Measurements from ENCODE around the gene PTPA.
A peak's percentile ranks its signal among the peaks of the same experiment; 100 is the strongest.

The PTPA gene

DNA sequence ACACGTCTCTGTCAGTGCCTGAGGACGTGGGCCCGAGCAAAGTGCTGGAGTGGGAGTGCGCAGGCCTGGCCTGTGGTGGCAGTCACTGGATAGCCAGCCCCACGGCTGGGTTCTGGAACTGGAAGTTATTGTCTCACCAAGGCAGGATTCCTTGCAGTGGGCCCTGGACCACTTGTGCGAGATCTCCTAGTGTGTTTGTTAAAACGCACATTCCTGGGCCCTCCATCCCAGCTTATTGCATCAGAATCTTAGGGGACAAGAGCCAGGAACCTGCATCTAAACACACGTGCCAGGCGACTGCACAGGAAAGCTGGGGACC is 26.9 kb downstream of the PTPA start:
- no peak for DNase-seq (ENCODE audit: low spot score)

DNA sequence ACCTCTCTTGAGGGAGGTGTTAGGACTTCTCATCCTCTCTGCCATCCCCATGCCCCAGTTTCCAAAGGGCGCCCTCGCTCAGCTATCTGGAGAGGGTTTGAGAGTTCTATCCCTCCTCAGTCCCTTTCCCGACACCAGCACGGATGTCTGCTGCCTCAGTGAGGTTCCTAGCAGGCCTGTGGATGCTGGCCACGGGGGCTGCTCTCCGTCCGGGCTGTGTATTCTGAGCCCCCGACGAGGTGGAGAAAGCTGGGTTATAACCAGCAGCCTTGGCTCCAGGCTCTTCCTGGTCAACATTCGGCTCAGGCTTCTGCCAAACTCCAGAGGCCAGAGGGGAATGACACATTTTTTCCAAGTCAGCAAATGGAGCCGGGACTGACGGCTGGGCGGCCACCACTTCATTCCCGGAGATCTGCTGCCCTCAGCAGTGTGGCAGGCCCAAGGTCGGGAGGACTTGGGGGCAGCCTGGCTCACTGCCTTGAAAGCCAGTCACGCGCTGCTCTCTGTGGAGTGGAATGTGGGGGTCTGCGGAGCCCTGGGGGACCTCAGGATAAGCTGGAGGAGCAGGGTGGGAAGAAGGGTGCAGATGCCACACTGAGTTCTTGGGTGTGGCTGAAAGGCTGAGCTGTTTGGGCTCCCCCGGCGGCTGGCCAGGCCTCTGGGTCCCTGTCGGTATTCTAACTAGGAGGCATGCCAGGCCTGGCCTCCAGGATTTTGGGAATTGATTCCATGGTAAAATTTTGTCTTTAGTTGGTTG is 27.4 kb downstream of the PTPA start:
- DNase-seq (ENCODE audit: low spot score), result peak; percentile 68

DNA sequence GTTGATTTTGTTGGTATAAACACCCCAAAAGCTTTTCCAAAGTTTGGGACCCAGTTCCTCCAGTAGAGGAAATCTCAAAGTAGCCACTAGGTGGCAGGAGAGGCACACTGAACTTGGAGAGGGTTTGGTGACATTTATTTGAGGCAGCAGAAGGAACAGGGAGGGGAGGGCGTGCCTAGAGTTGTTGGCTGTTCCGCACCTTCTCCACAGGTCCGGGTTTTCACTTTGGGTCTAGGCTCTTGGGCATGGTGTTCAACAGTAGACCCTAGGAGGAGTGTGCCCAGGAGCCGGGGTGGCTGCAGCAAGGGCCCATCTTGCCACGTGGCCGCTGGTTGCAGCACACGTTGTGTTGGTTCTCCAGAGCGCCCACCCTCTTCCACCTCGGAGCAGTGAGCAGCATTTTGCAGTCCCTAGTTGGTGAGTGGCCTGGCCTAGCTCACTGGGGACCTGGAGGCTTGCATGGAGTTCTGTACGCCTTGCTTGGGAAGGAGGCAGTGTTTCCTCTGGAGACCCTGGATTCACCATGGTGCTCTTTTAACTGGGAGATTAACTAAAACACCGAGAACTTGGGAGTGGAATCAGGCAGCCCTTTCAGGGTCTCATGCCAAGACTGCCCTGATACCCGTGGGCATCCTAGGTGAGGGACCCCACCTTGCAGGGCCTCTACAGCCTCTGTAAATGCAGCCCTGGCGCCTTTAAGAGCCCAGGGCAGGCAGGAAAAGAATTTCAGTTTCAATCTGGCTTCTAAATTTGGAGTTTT is 28.2 kb downstream of the PTPA start:
- peak; percentile 73 for DNase-seq (ENCODE audit: low spot score)

DNA sequence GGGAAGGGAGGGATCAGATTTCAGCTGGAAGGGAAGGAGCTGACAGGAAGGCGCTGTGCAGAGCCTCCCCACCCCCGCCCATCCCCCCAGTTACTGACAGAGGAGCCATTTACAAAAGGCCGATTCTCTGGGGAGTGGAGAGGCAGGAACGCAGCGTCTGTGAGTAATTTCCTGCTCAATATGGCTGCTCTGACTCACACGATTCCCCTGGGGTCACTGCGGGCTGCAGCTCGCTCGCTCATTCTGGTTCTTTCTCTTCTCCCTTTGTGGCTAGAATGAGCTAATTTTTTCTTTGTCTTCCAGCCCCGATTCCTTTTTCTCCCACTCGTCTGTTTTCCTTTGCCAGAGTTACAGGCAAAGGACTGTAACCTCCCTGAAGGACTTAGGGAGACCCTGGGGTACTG is 28.8 kb downstream of the PTPA start:
- DNase-seq (ENCODE audit: low spot score), result peak; percentile 89

DNA sequence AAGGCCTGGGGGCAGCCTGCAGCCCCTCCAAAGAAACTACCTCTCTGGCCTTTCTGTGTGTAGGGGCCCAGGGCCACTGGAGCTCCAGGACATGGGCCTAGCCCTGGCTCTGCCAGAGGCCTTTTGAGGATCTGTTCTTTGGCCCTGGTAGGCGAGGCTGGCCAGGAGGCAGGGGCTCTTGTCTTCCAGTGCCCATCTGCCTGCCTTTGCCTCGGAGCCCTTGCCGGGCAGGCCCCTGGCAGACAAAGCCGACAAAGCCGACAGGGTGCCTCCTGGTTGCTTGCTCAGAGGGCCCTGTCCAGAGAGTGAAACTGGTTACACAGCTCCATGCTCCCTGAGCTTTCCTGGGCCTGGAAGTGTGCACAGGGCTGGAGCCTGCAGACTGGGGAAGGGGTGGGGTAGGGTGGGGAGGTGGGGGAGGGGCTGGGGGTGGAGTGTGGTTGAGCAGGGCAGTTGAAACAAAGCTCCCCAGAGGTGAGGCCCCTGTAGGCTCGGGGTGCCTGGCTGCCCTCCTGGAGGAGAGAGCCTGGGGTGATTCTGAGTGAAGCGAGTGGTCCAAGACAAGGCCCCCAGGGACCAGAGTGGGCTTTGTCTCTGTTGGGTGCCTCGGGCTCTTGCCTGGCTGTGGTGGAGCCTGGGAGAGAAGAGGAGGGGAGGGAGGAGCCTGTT is 29.3 kb downstream of the PTPA start:
- no peak for DNase-seq (ENCODE audit: low spot score)

DNA sequence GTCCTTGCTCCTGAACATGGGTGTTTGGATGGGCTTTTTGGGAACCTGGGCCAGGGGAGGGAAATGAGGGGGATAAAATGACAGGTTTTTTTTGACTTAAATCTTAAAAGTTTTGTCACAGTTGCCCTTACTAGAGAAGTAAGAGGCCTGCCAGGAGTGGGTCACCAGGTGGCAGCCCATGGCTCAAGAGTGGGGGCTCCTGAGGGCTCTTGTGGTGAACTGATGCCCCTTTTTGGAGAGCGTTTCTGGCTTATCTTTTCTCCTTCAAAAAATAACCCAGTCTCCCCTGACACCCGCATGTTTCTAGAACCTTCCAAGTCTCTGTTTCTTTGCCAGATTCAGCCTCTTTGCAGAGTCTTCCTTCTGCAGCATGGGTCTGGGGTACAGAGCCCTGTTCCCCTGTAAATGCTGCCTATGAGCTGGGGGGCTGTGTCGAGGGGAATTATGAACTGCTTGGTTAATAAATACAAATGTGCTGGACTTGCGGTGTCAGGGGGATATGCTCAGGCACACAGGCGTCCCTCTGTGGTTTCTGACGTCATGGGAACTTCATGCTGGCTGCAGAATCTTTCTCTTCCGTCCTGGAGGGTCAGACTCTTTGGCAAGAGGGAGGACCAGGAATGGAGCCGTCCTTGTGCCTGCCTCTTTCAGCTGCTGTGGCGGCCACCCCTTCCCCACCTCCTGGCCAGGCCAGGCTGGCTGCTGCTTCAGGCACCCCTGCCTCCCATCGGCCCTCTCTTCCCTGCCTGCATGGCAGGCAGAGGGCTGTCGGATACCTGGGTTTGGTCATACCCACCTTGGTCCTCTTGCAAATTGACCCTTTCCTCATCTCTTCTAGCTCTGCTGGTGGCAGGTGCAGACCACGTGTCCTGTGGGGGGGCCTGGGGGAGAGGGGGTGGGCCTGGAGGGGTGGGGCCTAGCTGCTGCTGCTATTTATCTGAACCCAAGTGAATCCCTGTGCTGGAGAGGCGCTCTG is 30.1 kb downstream of the PTPA start:
- DNase-seq (ENCODE audit: low spot score), result peak; percentile 75

DNA sequence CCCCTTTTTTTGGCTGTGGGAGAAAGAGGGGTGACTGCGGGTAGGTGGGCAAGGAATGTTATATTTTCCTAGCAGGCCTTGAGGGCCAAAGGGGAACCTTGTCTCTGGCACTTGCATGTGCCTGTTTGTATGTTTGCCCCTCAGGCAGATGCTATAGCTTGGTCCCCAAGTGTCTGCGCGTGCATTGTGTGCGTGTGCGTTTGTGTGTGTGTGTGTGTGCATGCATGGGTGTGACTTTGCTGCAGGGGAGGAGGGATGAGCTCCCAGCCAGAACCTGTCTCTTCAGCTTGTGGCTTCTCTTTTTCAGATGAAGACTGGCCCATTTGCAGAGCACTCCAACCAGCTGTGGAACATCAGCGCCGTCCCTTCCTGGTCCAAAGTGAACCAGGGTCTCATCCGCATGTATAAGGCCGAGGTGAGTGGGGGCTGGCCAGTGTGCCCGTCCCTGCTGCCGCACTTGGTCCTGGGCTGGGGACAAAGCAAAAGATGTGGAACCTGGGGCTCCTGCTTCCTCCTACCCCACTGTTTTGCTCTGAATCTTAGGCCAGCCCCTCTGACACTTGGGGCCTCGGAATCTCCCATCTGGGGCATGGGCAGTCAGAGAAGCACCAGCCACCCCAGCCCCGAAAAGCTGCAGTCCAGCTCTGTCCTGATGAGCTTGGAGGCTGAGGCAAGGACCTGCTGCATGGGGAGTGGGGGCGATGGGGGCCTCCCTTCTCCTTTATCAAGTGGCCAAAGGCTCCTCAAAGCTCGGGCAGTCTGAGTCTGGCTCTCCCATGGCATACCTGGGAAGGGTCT is 31.1 kb downstream of the PTPA start:
- no peak for DNase-seq (ENCODE audit: low spot score)

DNA sequence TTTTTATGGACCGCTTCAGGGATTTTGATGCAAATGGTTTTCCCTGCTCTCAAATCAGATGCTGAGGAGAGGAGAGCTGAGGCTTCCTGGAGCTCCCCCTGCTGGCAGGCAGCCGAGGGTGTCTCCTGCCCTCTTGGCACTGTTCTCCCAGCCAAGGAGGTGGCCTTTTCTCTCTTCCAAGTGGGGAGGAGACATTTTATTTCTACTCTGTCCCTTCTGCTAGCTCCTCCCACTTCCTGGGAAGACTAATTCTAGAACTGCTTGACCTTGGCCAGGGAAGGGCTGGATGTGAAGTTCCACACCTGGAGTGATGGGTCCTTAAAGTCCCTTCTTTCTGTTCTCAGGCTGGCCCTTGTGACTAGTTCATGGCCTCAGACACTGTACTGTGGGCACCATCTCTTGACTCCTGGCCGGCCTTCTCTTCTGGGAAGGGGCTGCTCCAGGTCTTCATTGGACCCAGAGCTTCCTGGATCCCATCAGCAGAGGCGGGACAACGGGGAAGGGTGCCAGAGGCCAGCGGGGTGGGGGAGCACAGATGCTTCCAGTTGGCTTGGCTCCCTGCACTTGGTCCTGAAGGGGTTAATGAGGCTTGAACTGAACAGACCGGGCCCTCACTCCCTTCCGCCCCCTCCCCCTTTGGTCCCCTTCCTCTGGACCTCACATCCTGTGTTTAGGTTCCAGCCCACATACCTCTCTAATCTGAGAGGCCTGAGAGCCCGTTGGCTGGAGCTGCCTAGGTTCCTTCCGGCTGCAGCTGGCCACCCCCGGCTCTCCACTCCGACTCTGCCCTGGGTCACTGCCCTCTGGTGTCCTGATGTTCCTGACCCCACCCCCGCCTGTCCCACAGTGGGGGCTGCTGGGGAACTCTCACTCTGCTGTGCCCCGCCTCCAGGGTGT is 32.1 kb downstream of the PTPA start:
- peak; percentile 90 for DNase-seq (ENCODE audit: low spot score)

DNA sequence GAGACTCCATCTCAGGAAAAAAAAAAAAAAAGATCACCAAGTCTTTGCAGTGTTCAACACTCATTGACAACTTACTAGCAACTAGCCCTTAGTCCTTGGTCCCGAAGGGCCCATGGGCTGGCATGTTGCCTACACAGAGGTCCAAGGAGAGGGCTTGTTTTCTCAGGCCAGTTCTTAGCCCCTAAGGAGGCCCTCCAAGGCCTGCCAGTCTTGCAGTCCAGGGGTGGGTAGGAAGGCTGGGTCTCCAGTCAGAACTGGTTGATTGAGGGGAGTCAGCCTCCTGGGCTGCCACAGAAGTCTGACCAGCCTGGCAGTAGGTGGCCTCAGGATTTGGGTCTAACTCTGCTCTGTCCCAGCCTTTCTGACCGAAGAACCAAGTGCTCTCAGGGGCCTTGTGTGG is 34.1 kb downstream of the PTPA start:
- no peak for DNase-seq (ENCODE audit: low spot score)

DNA sequence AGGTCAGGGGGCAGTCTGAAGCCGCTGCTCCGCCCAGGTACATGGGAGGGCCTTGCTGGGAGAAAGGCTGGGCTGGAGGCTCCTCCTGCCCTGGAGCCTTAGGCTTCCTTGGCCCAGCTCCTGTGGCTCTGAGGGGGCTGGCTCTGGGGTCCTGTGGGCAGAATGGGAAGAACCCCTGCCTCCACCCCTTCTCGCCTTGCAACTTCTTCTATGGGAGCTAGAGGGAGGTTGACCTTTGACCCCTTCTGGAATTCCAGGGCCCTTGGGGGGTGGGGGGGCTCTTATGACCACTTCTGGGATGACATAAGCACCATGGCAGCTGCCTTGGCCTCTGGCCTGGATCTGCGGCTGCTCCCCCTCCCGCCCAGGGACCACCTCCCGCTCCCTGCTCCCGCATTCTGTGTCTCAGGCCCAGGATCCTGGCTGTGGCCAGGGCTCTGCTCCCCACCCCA is 34.7 kb downstream of the PTPA start:
- DNase-seq (ENCODE audit: low spot score), result peak; percentile 89

DNA sequence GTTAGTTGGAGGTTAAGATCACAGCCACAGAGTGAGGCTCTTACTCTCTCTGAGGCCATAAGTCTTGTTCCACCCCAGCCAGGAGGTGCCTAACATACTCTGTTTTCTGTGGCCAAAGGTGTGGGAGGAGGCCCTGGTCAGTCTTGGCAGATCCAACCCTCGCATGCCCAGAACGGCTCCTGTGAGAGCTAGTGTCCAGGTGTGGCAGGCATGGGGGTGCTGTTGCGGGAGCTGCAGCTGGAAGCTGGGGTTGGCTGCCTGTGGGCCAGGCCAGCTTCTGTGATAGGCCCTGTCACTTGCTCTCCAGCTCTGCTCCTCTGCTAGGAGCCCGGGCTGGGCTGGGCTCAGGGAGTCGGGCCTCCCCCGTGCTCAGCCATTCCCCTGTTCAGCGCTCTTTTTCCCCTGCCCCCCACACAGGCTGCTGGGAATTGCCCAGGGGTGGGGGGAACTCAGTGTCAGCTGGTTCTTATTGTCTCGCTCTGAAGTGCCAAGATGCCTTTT is 35.3 kb downstream of the PTPA start:
- no peak for DNase-seq (ENCODE audit: low spot score)

DNA sequence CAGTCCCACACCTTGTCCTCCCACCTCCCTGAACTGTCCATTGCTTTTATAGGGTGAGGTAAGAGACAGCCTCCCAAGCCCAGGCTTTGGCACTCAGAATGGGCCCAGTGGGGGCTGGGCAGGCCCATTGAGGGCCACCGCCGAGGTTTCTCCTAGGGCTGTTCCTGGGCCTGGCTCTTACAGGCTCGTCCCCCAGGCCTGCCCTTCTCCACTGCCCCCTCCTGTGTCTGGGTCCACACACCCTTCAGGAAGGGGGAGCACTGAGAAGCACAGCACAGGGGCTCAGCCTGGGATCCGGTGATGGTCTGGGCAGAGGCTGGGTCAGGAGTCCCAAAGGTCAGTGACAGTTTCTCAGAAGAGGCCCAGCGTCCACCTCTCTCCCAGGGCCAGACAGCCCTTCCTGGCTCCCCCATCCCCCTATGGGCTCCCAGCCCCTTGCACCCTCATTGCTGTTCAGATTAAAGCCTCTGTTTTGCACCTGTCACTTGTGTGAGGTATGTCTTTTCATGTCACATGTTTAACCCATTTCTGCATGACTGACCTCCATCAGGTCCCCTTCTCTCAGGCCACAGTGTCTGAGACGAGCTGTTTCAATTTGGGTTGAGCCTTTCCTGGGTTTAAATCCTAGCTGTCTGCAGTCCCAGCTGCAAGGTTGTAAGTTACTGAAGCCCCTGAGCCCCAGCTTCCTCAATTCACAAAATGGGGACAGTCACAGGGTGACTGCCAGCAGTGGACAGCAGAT is 37.4 kb downstream of the PTPA start:
- no peak for DNase-seq (ENCODE audit: low spot score)

DNA sequence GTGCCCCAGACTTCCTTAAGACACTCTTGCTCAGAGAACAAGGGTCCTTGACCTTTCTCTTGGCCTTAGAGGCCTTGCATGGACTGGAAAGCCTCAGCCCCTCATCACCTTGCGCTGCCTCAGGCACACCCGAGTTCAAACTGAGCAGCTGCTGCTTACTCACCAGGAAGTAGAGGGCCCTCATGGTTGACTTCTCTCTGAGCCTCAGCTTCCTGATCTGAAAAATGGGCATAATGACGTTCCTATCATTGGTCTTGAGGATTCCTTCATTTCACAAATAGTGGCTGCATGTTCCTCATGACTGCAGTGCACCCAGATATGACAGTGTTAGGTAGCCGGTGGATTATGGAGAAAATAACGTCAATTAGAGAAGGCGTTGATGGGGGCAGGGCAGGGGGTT is 38.2 kb downstream of the PTPA start:
- DNase-seq (ENCODE audit: low spot score), result no peak

DNA sequence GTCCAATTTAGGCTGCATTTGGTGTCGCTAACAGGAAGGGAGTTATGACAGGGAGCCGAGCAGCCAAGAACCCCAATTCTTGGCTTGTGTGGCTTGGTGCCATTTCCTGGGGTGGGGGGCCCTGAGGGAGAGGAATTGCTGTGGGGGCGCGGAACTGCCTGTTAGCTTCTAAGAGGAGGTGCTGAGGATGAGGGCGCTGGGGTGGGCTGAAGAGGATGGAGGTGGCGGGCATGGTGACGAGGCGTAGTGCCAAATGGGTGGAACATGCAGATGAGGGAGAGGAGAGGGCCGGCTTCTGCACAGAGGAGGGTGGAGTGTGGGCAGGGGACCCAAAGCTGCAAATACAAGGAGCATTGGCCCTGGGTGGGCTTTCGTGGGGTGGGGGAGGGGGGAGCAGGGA is 38.9 kb downstream of the PTPA start:
- DNase-seq (ENCODE audit: low spot score), result no peak

DNA sequence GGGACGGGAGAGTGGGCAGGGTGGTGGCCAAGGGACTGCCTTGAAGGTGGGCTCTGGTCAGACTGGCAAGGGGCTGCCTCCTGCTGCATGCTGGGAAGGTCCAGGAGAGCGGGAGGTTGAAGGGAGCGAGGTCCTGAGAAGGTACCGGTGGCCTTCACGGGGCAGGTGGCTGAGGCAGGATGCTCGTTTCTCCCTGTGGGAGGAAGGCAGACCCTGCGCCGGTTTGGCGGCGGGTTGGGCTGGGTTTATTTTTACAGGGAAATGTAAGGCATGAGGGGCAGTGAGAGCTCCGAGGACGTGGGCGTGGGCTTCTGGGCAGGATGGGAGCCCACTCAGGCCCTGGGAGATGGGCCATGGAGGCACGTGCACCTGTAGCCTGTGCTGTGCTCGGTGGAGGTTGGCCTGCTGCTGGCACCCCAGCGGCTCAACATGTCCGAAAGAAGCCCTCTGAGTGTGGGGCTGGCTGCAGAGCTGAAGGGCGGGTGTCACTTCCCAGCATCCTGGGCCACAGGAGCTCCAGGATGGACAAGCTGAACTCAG is 39.5 kb downstream of the PTPA start:
- no peak for DNase-seq (ENCODE audit: low spot score)

DNA sequence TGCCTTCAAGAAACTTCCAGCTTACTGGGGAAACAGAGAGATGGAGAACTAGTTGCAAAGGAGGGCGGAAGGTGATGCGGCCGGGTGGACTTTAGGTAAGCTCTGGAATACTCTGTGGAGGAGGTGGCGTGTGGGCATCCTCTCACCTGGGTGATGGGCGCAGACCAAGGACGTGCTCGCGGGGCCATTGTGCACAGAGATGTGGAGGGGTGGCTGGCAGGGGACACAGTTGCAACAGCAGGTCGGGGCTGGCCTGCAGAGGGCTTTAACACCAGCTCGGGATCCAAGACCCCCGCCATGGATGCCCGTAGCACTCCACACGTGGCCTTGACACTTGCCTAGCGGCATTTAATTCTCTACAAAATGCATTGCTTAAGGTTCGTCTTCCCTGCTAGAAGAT is 40.3 kb downstream of the PTPA start:
- no peak for DNase-seq (ENCODE audit: low spot score)

DNA sequence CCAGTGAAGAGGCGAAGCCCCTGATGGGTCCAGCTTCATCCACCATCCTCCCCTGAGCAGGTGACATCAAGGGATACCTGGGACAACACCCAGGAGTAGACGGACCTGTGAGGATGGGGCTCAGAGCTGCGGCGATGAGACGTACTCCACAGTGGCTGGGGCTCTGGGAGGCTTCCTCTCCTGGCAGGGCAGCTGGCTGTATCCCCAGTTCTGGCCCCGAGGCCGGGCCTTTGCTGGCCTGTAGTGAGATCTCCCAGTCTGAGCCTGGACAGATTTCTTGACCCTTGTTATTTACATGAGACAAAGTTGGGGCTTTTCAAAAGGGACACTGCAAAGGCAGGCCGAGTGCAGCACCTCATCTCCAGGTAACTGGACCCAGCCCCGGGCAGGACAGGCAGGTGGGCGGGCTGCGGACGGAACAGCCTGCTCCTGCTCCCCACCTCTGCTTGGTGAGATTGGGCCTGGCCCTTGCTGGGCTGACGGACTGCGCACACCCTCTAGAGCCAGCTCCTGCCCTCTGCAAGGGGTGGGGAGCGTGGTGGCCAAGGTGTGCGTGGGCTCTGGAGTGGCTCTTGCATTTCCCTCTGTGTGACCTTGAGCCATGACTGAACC is 43.8 kb downstream of the PTPA start:
- no peak for DNase-seq (ENCODE audit: low spot score)

DNA sequence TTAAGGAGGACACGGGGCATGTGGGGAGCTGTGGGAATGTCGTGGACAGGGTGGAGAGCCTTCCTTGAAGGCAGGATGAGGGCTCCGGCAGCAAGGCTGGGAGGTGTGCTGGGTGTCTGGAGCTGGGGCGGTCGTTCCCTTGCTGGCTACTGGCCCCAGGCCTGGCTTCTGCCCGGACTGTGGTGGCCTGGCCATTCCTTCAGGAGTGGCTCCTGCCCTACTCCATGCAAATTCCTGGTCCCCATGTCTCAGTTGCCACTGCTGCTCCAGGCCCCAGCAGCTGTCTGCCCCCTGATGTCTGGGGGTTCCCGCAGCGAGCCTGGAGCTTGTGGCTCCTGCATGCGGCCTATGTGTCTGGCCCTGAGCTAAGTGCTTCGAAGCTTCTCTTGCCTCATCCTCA is 44.9 kb downstream of the PTPA start:
- no peak for DNase-seq (ENCODE audit: low spot score)

Data from AG08396 (cell line).